IgD-negative memory B cell (primary cell): Measurements from ENCODE around the gene PDS5A. TPM values are rescaled to one million over a fixed set of nuclear protein-coding genes. Genes with fewer than 3 reads are reported as not detected.
A peak's percentile ranks its signal among the peaks of the same experiment; 100 is the strongest.
"Not testable (repeated sequence)": the region's sequence is repeated elsewhere in the genome, so short reads cannot be mapped to it uniquely, and the experiment has no call there.

ENCODE experiments used
- H3K27ac Mint-ChIP-seq, 3 donors: one replicate each; pipeline ENCODE4 v1.8.0; 2020 to 2022; ENCODE audit warnings: mild to moderate bottlenecking in 3 of 3, mixed read lengths in 3 of 3, moderate library complexity in 1 of 3
- H3K27me3 Mint-ChIP-seq: one replicate; pipeline ENCODE4 v1.8.0; 2021; ENCODE audit warnings: mixed read lengths
- H3K36me3 Mint-ChIP-seq: one replicate; pipeline ENCODE4 v1.8.0; 2020; ENCODE audit warnings: mild to moderate bottlenecking, mixed read lengths
- H3K4me1 Mint-ChIP-seq, 3 donors: one replicate each; pipeline ENCODE4 v1.8.0; 2020 to 2022; ENCODE audit warnings: mixed read lengths in 3 of 3, mild to moderate bottlenecking in 1 of 3
- H3K4me3 Mint-ChIP-seq, 4 donors: one replicate each; pipeline ENCODE4 v1.8.0; 2020 to 2022; ENCODE audit warnings: mild to moderate bottlenecking in 4 of 4, mixed read lengths in 4 of 4, moderate library complexity in 3 of 4
- H3K9me3 Mint-ChIP-seq, 3 donors: one replicate each; pipeline ENCODE4 v1.8.0; 2020 to 2021; ENCODE audit warnings: mixed read lengths in 3 of 3, mild to moderate bottlenecking in 1 of 3
- polyA plus RNA-seq: library from polyadenylated mRNA; unstranded; fragments of 300-500 nt; fragmentation: Illumina TruSeq; gene quantifications from one replicate; pipeline ENCODE4 v1.2.3, GENCODE V29; 2021

The PDS5A gene, protein sequence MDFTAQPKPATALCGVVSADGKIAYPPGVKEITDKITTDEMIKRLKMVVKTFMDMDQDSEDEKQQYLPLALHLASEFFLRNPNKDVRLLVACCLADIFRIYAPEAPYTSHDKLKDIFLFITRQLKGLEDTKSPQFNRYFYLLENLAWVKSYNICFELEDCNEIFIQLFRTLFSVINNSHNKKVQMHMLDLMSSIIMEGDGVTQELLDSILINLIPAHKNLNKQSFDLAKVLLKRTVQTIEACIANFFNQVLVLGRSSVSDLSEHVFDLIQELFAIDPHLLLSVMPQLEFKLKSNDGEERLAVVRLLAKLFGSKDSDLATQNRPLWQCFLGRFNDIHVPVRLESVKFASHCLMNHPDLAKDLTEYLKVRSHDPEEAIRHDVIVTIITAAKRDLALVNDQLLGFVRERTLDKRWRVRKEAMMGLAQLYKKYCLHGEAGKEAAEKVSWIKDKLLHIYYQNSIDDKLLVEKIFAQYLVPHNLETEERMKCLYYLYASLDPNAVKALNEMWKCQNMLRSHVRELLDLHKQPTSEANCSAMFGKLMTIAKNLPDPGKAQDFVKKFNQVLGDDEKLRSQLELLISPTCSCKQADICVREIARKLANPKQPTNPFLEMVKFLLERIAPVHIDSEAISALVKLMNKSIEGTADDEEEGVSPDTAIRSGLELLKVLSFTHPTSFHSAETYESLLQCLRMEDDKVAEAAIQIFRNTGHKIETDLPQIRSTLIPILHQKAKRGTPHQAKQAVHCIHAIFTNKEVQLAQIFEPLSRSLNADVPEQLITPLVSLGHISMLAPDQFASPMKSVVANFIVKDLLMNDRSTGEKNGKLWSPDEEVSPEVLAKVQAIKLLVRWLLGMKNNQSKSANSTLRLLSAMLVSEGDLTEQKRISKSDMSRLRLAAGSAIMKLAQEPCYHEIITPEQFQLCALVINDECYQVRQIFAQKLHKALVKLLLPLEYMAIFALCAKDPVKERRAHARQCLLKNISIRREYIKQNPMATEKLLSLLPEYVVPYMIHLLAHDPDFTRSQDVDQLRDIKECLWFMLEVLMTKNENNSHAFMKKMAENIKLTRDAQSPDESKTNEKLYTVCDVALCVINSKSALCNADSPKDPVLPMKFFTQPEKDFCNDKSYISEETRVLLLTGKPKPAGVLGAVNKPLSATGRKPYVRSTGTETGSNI (N-terminal part only)
- polyA plus RNA-seq: 35.3 TPM

DNA sequence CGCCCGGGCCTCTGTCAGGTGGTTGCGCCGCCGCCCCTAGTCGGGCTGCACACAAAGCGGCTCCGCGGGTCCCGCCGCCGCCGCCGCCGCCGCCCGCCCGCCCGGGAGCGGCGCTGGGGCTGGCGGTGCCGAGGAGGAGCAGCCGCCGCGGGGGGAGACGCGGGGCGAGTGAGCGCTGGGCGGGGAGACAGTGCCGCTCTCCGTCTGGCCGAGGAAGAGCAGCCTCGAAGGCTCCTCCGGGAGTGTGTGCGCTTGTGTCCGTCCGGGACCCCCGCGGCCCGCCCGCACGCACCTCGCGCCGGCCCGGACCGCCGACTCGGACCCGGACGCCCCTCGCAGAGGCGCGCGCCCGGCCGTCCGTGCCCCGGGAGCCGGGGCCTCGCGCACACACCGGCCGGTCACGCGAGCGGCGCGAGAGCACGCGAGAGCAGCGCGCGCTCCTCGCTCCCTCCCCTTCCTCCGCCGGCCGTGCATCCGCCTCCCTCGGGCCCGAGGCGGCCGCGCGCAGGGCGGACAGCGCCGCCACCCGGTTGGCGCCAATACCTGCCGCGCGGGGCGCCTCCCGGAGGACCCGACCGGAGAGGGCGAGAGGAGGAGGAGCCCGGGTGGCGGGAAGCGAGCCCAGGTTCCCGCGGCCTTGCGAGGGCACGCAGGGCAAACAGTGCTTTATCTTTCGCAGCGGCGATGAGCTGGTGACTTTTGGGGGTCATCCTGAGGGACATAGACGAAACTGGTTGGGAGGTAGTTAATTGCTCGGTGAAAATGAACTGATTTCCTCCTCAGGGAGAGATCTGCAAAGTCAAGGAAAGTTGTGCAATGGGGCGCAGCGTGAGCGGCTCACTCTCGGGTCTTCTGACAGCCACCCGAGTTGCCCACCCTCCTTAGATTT is at the start of gene PDS5A:
Gene PDS5A (minus strand): TSS at position 423 of the 889 bp plus-strand sequence. CDS start 1,334 bp downstream, outside the sequence.
- H3K27ac Mint-ChIP-seq: peak within 1 kb of the TSS; percentile 95 to 98 (median 97)

DNA sequence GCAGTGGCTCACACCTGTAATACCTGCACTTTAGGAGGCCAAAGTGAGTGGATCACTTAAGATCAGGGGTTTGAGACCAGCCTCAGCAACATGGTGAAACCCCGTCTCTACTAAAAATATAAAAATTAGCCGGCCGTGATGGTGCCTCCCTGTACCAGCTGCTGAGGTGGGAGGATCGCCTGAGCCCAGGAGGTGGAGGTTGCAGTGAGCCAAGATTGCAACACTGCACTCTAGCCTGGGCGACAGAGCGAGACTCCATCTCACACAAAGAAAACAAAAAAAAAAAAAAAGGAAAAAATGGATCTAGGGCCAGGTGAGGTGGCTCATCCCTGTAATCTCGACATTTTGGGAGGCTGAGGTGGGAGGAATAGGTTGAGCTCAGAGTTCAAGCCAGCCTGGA is 46.3 kb upstream of the PDS5A start:
- H3K27me3 Mint-ChIP-seq, H3K4me3 Mint-ChIP-seq, H3K27ac Mint-ChIP-seq: not testable (repeated sequence)

More for the DNA sequence above, at the start of gene PDS5A:
- no peaks in the 10 kb centered on the region for H3K9me3 Mint-ChIP-seq
- peak within 1 kb of the TSS; percentile 87 to 98 (median 96) for H3K4me3 Mint-ChIP-seq
- H3K36me3 Mint-ChIP-seq: peaks cover 2% of the 10 kb centered on the region
- no peaks in the 10 kb centered on the region for H3K27me3 Mint-ChIP-seq
- H3K4me1 Mint-ChIP-seq: peaks cover 24 to 27% (median 26%) of the 10 kb centered on the region in 3 donors

DNA sequence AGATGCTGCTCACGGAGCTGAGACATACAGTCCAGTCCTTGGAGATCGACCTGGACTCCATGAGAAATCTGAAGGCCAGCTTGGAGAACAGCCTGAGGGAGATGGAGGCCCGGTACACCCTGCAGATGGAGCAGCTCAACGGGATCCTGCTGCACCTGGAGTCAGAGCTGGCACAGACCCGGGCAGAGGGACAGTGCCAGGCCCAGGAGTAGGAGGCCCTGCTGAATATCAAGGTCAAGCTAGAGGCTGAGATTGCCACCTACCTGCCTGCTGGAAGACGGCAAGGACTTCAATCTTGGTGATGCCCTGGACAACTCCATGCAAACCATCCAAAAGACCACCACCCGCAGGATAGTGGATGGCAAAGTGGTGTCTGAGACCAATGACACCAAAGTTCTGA is 43.4 kb upstream of the PDS5A start:
- not testable (repeated sequence) for H3K4me3 Mint-ChIP-seq, H3K27ac Mint-ChIP-seq, H3K4me1 Mint-ChIP-seq, H3K36me3 Mint-ChIP-seq, H3K27me3 Mint-ChIP-seq, H3K9me3 Mint-ChIP-seq

More for the DNA sequence above, 46.3 kb upstream of the PDS5A start:
- H3K4me1 Mint-ChIP-seq, H3K9me3 Mint-ChIP-seq, H3K36me3 Mint-ChIP-seq: not testable (repeated sequence)

DNA sequence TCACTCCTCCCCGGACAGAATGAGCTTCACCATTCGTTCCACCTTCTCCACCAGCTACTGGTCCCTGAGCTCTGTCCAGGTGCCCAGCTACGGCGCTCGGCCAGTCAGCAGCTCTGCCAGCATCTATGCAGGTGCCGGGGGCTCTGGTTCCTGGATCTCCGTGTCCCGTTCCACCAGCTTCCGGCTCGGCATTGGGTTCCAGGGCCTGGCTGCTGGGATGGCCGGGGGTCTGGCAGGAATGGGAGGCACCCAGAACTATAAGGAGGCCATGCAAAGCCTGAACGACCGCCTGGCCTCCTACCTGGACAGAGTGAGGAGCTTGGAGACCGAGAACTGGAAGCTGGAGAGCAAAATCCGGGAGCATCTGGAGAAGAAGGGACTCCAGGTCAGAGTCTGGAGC is 42.5 kb upstream of the PDS5A start:
- Mint-ChIP-seq H3K27ac (no peak overlapping the region), H3K27me3 (no peaks in the 10 kb centered on the region), H3K36me3 (peaks cover 2% of the 10 kb centered on the region), H3K4me1 (peaks cover 0 to 2% (median 0%) of the 10 kb centered on the region in 3 donors), H3K9me3 (no peaks in the 10 kb centered on the region), H3K4me3 (no peak overlapping the region)

DNA sequence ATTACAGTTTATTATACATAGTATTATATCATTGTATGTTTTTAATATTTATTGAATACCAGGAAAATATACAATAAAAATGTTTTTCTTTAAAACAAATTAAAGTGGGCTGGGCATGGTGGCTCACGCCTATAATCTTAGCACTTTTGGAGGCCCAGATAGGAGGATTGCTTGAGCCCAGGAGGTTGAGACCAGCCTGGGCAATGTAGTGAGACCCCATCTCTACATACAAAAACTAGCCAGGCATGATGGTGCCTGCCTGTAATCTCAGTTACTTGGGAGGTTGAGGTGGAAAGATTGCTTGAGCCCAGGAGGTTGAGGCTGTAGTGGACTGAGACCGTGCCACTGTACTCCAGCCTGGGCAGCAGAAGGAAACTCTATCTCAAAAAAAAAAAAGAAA is 38.3 kb upstream of the PDS5A start:
- peaks cover 2% of the 10 kb centered on the region for H3K36me3 Mint-ChIP-seq

DNA sequence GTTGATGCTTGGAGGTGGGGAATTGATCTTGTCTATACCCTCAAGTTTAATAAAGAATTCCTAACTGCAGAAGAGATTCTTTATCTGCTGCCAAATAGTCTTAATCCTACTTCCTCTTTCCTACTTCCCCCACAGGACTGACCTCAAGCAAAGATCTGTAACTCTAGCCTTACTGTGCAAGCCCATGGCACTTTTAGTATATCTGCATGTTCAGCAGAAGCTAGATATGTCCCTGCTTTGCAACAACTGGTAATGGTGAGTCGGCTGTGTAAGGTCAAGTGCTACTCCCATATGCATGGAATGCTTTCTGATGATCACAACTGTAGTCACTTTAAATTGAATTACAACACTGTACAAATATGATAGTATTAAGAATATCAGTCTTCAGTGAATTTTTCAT is 26.3 kb upstream of the PDS5A start:
- H3K4me1 Mint-ChIP-seq: peaks cover 4 to 10% (median 6%) of the 10 kb centered on the region in 3 donors
- peaks cover 0 to 2% (median 0%) of the 10 kb centered on the region in 3 donors for H3K9me3 Mint-ChIP-seq
- no peak overlapping the region for H3K4me3 Mint-ChIP-seq
- no peak overlapping the region for H3K27ac Mint-ChIP-seq
- H3K27me3 Mint-ChIP-seq: no peaks in the 10 kb centered on the region
- H3K36me3 Mint-ChIP-seq: no peaks in the 10 kb centered on the region

More for the DNA sequence above, 38.3 kb upstream of the PDS5A start:
- Mint-ChIP-seq H3K4me1 (peaks cover 0 to 2% (median 0%) of the 10 kb centered on the region in 3 donors), H3K27me3 (no peaks in the 10 kb centered on the region), H3K27ac (no peak overlapping the region), H3K9me3 (no peaks in the 10 kb centered on the region), H3K4me3 (no peak overlapping the region)

DNA sequence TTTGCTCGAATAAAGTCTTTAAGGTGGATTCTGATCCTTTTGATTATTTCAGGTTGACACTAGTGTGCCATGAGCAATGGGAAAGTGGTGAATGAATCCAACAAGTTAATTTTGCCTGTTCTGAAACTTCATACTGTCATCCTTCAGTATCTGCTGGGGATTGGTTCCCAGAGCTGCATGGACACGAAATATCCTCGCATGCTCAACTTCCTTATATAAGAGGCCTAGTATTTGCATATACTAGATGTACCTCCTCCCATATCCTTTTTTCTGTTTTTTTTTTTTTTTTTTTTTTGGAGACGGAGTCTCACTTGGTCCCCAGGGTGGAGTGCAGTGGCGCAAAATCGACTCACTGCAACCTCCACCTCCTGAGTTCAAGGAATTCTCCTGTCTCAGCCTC is 23.0 kb upstream of the PDS5A start:
- H3K4me3 Mint-ChIP-seq: no peak overlapping the region
- H3K27me3 Mint-ChIP-seq: no peaks in the 10 kb centered on the region
- no peaks in the 10 kb centered on the region for H3K36me3 Mint-ChIP-seq
- H3K9me3 Mint-ChIP-seq: peaks cover 0 to 2% (median 0%) of the 10 kb centered on the region in 3 donors
- peak overlapping the region in 2 of 3 donors; percentile 7 to 73 for H3K27ac Mint-ChIP-seq
- peaks cover 4 to 10% (median 6%) of the 10 kb centered on the region in 3 donors for H3K4me1 Mint-ChIP-seq

DNA sequence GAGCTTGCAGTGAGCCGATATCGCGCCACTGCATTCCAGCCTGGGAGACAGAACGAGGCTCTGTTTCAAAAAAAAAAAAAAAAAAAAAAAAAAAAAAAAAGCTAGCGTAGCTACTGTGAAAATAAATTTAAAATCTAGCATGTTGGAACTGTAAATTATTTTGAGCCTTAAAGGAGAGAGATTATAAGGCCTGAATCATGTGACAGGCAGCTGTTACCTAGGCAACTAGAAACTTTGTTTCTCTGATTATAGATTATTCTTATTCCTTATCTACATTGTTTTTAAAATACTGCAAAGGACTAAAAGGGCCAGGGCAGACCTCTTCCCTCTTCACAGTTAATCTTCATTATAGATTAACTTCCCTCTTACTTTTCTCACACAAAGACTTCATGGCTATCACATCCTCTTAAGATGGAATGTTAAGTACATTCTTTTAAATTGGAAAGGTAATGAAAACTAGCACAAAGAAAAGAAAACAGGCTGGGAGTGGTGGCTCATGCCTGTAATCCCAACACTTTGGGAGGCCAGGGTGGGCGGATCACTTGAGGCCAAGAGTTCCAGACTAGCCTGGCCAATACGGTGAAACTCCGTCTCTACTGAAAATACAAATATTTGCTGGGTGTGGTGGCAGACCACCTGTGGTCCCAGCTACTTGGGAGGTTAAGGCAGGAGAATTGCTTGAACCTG is 21.1 kb upstream of the PDS5A start:
- Mint-ChIP-seq H3K4me3 (no peak overlapping the region), H3K27me3 (peaks cover 3% of the 10 kb centered on the region), H3K9me3 (peaks cover 0 to 2% (median 0%) of the 10 kb centered on the region in 3 donors), H3K4me1 (peaks cover under 1 to 6% (median 3%) of the 10 kb centered on the region in 3 donors), H3K27ac (no peak overlapping the region), H3K36me3 (no peaks in the 10 kb centered on the region)

DNA sequence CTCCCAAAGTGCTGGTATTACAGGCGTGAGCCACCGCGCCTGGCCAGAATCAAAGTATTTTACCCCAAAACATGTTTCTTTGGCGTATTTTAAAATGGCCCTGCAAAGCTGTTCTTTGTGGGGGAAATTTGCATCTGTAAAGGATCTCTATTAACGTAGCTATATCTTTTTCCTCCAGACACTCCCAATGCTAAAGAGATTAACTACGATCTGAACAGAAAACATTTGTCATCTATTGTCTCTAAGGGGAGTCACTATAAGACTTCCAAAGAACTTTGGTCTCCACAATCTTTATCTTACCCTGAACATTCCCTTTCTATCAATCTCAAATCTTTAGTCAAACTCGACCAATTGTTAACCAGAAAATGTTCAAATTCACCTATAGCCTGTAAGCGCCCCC is 19.1 kb upstream of the PDS5A start:
- no peaks in the 10 kb centered on the region for H3K36me3 Mint-ChIP-seq
- peaks cover 0 to 4% (median 2%) of the 10 kb centered on the region in 3 donors for H3K4me1 Mint-ChIP-seq
- peaks cover 6% of the 10 kb centered on the region for H3K27me3 Mint-ChIP-seq
- peak overlapping the region in 1 of 3 donors; percentile 13 for H3K27ac Mint-ChIP-seq
- no peak overlapping the region for H3K4me3 Mint-ChIP-seq
- H3K9me3 Mint-ChIP-seq: peaks cover 0 to 2% (median 0%) of the 10 kb centered on the region in 3 donors

DNA sequence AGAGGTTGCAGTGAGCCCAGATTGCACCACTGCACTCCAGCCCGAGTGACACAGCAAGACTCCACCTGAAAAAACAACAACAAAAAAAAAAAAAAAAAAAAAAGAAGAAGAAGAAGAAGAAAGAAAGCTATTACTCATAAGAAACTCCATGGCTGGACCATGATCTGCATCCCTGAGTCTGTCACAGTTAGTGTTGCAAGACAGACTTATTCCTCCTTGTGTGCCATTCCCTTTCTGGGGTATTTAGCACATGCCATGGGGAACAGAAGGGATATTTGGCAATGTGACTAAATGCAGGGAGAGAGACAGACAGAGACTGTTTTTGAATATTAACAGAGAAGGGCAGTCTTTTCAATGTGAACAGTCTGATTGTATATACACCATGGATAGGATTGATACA is 16.7 kb upstream of the PDS5A start:
- Mint-ChIP-seq H3K36me3 (no peaks in the 10 kb centered on the region), H3K27ac (no peak overlapping the region), H3K9me3 (no peaks in the 10 kb centered on the region), H3K27me3 (peaks cover 6% of the 10 kb centered on the region), H3K4me1 (no peaks in the 10 kb centered on the region), H3K4me3 (no peak overlapping the region)

DNA sequence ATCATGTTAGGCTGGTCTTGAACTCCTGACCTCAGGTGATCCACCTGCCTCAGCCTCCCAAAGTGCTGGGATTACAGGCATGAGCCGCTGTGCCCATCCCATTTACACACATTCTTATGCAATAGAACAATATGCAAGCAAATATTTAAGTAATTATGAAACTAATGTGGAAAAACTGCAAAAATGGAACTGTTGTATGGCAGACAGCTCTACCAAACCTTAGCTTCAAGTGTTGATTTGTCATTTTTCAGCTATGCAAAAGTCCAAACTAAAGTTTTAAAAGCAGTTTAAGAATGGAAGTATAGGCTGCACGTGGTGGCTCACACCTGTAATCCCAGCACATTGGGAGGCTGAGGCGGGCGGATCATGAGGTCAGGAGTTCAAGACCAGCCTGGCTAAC is 11.7 kb upstream of the PDS5A start:
- H3K27ac Mint-ChIP-seq: peak overlapping the region in 1 of 3 donors; percentile 47
- not testable (repeated sequence) for H3K9me3 Mint-ChIP-seq, H3K36me3 Mint-ChIP-seq, H3K4me1 Mint-ChIP-seq, H3K27me3 Mint-ChIP-seq, H3K4me3 Mint-ChIP-seq

DNA sequence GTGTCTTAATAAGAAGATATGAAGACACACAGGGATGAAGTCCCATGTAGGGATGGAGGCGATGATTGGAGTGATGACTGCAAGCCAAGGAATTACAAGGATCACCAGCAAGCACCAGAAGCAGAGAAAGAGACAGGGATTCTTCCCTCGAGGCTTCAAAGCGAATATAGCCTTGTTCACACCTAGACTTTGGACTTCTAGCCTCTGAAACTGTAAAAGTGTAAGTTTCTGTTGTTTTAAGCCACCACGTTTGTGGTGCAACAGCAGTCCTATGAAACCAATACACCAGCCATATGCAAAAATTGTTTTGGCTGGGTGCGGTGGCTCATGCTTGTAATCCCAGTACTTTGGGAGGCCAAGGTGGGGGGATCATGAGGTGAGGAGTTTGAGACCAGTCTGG is 9.8 kb upstream of the PDS5A start:
- no peak overlapping the region for H3K4me3 Mint-ChIP-seq
- H3K9me3 Mint-ChIP-seq: no peaks in the 10 kb centered on the region
- H3K4me1 Mint-ChIP-seq: no peaks in the 10 kb centered on the region
- no peaks in the 10 kb centered on the region for H3K27me3 Mint-ChIP-seq
- peak overlapping the region in 1 of 3 donors; percentile 42 for H3K27ac Mint-ChIP-seq
- H3K36me3 Mint-ChIP-seq: no peaks in the 10 kb centered on the region

DNA sequence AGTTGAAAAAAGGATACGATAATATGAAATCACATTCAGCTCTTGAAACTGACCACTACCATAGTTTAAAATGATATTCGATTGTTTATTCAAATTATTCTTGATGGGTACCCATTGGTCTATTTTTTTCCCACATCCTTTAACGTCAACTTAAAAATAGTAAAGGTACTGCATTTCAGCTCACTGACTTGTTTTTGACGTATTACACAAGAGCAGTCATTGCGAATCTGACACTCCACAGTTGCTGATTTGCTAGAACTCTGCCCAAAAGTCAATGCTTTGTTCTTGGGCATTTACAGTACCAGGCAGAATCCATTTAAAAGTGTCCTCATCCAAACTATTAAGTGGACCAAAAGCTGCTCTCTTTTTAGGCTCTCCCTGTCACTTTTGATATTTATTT is 1.2 kb upstream of the PDS5A start:
- Mint-ChIP-seq H3K4me1 (peaks cover 15 to 18% (median 18%) of the 10 kb centered on the region in 3 donors), H3K36me3 (peaks cover 2% of the 10 kb centered on the region), H3K27ac (peak overlapping the region in 2 of 3 donors; percentile 19 to 95), H3K4me3 (peak overlapping the region in 2 of 4 donors; percentile 45 to 98), H3K9me3 (no peaks in the 10 kb centered on the region), H3K27me3 (no peaks in the 10 kb centered on the region)
